ENCODE measurements around the gene FHOD3. TPM values are rescaled to one million over a fixed set of nuclear protein-coding genes. Genes with fewer than 3 reads are reported as not detected.

Gene FHOD3
- total and polyA plus RNA-seq, 9 of the 15 experiments (the other 6 are each of a cell fraction or from before 2014, with no cell fraction given), result 0.11 TPM; not detected in 8

- FAIRE-seq, result no peak
- no peaks in the 10 kb centered on the region for H3K79me2 ChIP-seq (ENCODE audit: control insufficient read depth, insufficient read depth, low read length)
- no peak overlapping the region for H2AFZ ChIP-seq (ENCODE audit: low read depth, low read length)
- H3K27me3 ChIP-seq (ENCODE audit: control insufficient read depth in 2 of 2, insufficient read depth in 2 of 2, low read length in 2 of 2), result peaks cover 0 to 26% of the 10 kb centered on the region in 2 experiments; a peak in 2 of 5 replicates
- TF ChIP-seq ZEB2 (IDR thresholded peaks at IDR 0.05) (no peak), ZNF41 (CRISPR knock-in tag; conservative IDR thresholded peaks at IDR 0.05) (no peak), U2AF1 (optimal IDR thresholded peaks at IDR 0.05; ENCODE audit: low read depth, low read length) (no peak), ZNF77 (CRISPR knock-in tag; IDR thresholded peaks at IDR 0.05) (no peak)
- CTCF ChIA-PET (ENCODE audit: low intra/inter-chr PET ratio), result no interaction called here
- H3K27ac ChIP-seq (ENCODE audit: extremely low read depth, low read depth, low read length), result no peak overlapping the region
- DNase-seq (ENCODE audit: extremely low read depth in 1 of 4, low spot score in 3 of 4), result no peak
- POLR2A ChIA-PET, result no interaction called here
- no peak for ATAC-seq
- BruUV-seq (replicated peaks), result no TSS peak
- in situ Hi-C loops (cut with MboI), result no loop called here
- H3K9me1 ChIP-seq (ENCODE audit: control insufficient read depth, insufficient read depth, low read length), result no peaks in the 10 kb centered on the region
- WGBS (ENCODE audit: insufficient coverage, low coverage, missing lambda C conversion rate), result 1% methylated on average over 7 of the region's 7 CpGs
- intact Hi-C loops (cut with micrococcal nuclease), result no loop called here
- no peak overlapping the region; a peak in 1 of 4 replicates for H3K9ac ChIP-seq (ENCODE audit: insufficient read depth in 1 of 2, low read depth in 2 of 2, low read length in 2 of 2)
- no peaks in the 10 kb centered on the region for H3K9me3 ChIP-seq (replicated peaks; ENCODE audit: control insufficient read depth, insufficient read depth, low read depth, low read length)
- no peak overlapping the region for H3K4me2 ChIP-seq (ENCODE audit: insufficient read depth, low read length)
- no peaks in the 10 kb centered on the region for H3K36me3 ChIP-seq (ENCODE audit: control insufficient read depth, insufficient read depth, low read length)
- H3K4me3 ChIP-seq, result no peak overlapping the region
- no peaks in the 10 kb centered on the region; the same call in 1 of the 2 replicates for H4K20me1 ChIP-seq (replicated peaks; ENCODE audit: control insufficient read depth, insufficient read depth, low read length)
- no peaks in the 10 kb centered on the region for H3K4me1 ChIP-seq (replicated peaks in 1 of 2; ENCODE audit: control insufficient read depth in 2 of 2, insufficient read depth in 2 of 2, low read length in 2 of 2)
Observed at GRCh38 chr18:36531636-36532035, 234.1 kb downstream of the FHOD3 start.

- DNase-seq (ENCODE audit: extremely low read depth in 1 of 4, low spot score in 3 of 4), result no peak
- Histone ChIP-seq H2AFZ (ENCODE audit: low read depth, low read length) (no peak overlapping the region), H3K4me2 (ENCODE audit: insufficient read depth, low read length) (no peak overlapping the region), H3K4me1 (replicated peaks in 1 of 2; ENCODE audit: control insufficient read depth in 2 of 2, insufficient read depth in 2 of 2, low read length in 2 of 2) (no peaks in the 10 kb centered on the region), H3K9me3 (replicated peaks; ENCODE audit: control insufficient read depth, insufficient read depth, low read depth, low read length) (no peaks in the 10 kb centered on the region), H3K36me3 (ENCODE audit: control insufficient read depth, insufficient read depth, low read length) (no peaks in the 10 kb centered on the region), H3K9ac (ENCODE audit: insufficient read depth in 1 of 2, low read depth in 2 of 2, low read length in 2 of 2) (no peak overlapping the region), H3K4me3 (no peak overlapping the region), H3K27ac (ENCODE audit: extremely low read depth, low read depth, low read length) (no peak overlapping the region), H3K79me2 (ENCODE audit: control insufficient read depth, insufficient read depth, low read length) (no peaks in the 10 kb centered on the region), H4K20me1 (replicated peaks; ENCODE audit: control insufficient read depth, insufficient read depth, low read length) (no peaks in the 10 kb centered on the region; the same call in 1 of the 2 replicates), H3K27me3 (ENCODE audit: control insufficient read depth in 2 of 2, insufficient read depth in 2 of 2, low read length in 2 of 2) (peaks cover 0 to 26% of the 10 kb centered on the region in 2 experiments; a peak in 2 of 5 replicates), H3K9me1 (ENCODE audit: control insufficient read depth, insufficient read depth, low read length) (no peaks in the 10 kb centered on the region)
- in situ Hi-C loops (cut with MboI), result no loop called here
- CTCF ChIA-PET (ENCODE audit: low intra/inter-chr PET ratio), result no interaction called here
- ATAC-seq, result no peak
- BruUV-seq (replicated peaks), result no TSS peak
- 1% methylated on average over 5 of the region's 5 CpGs for WGBS (ENCODE audit: insufficient coverage, low coverage, missing lambda C conversion rate)
- TF ChIP-seq IRF2 (CRISPR knock-in tag; IDR thresholded peaks at IDR 0.05) (no peak), L3MBTL2 (IDR thresholded peaks at IDR 0.05) (no peak), TCF3 (CRISPR knock-in tag; IDR thresholded peaks at IDR 0.05) (no peak), ZBTB43 (CRISPR knock-in tag; IDR thresholded peaks at IDR 0.05) (no peak), POLR2H (tag; IDR thresholded peaks at IDR 0.05; ENCODE audit: low read depth) (no peak), NR2F6 (CRISPR knock-in tag; IDR thresholded peaks at IDR 0.05) (no peak)
- FAIRE-seq, result no peak
- intact Hi-C loops (cut with micrococcal nuclease), result no loop called here
- POLR2A ChIA-PET, result no interaction called here
Observed at GRCh38 chr18:36532394-36532793, 234.9 kb downstream of the FHOD3 start.

Data from K562 (cell line).